SH-SY5Y (cell line): ENCODE data around the gene ZNF146.

Source experiments
- GATA2 ChIP-seq: IDR thresholded peaks from 2 replicates; pipeline ENCODE4 v1.6.1; 2011; ENCODE audit warnings: mild to moderate bottlenecking, low read depth, low read length
- GATA3 ChIP-seq: IDR thresholded peaks from 2 replicates; pipeline ENCODE4 v1.6.1; 2011; ENCODE audit warnings: low read depth, mild to moderate bottlenecking, low read length, moderate library complexity

Gene ZNF146

DNA sequence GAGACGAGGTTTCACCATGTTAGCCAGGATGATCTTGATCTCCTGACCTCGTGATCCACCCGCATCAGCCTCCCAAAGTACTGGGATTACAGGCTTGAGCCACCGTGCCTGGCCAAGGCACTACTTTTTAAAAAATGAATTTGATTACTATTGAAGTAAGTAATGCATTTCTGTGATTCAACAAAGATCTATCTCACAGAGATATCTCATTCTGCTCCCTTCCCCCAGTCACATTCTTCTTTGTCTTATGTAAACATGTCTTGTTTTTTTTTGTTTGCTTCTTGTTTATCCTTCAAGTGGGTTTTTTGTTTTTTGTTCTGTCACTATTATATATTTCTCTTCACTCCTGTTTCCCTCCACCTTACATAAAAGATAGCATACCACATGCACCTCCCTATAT is 6.6 kb downstream of the ZNF146 start:
- no peak for TF ChIP-seq GATA2
- TF ChIP-seq GATA3 = no peak

DNA sequence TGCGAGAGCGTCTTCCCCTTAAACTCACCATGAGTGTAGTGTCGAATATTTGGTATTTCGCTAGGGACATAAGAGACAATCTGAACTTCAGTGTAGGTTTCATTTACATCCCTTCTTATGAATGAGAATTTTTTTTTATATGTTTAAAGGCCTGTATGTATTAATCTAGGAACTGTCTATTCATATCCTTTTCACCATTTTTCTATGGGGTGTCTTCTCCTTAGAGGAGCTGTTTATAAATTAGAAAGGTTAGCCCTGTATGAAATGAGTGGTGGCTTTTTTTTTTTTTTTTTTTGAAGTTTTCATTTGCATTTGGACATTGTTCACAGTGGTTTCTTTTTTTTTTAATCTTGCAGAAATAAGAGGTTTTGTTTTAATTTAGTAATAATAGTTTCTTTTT is 7.6 kb downstream of the ZNF146 start:
- TF ChIP-seq GATA2 (no peak), GATA3 (no peak)

DNA sequence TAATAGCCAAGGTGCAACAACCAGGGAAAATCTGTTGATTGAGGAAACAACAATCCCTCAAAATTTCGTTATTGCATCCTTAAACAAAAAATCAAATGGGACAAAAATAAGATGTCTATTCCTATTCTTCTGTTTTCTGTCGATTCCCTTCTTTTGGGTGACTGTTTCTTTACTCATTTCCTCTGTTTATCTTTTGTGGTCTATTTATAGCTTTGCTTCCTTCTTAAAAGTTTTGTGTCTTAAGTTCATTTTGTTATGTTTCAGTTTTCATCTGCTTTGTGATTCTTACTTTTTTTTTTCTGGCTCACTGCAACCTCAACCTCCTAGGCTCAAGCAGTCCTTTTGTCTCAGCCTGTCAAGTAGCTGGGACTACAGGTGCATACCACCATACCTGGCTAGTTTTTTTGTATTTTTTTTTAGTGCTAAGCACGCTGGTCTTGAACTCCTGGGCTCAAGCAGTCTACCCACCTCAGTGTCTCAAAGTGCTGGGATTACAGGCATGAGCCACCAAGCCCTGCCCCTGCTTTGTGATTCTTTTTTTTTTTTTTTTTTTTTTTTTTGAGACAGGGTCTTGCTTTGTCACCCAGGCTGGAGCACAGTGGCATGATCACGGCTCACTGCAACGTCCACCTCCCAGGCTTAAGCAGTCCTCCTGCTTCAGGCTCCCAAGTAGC is 10.4 kb downstream of the ZNF146 start:
- TF ChIP-seq GATA2 = no peak
- no peak for TF ChIP-seq GATA3

DNA sequence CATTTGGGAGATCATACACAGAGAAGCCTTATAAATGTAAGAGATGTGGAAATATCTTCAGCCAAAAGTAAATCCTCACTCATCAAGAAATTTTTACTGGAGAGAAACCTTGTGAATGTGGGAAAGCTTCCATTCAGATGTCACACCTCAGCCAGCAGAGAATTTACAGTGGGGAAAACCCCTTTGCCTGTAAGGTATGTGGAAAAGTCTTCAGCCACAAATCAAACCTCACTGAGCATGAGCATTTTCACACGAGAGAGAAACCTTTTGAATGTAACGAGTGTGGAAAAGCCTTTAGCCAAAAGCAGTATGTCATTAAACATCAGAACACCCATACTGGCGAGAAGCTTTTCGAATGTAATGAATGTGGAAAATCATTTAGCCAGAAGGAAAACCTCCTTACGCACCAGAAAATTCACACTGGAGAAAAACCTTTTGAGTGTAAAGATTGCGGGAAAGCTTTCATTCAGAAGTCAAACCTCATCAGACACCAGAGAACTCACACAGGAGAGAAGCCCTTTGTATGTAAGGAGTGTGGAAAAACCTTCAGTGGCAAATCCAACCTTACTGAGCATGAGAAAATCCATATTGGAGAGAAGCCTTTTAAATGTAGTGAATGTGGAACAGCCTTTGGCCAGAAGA is 21.5 kb downstream of the ZNF146 start:
- no peak for TF ChIP-seq GATA2
- no peak for TF ChIP-seq GATA3

DNA sequence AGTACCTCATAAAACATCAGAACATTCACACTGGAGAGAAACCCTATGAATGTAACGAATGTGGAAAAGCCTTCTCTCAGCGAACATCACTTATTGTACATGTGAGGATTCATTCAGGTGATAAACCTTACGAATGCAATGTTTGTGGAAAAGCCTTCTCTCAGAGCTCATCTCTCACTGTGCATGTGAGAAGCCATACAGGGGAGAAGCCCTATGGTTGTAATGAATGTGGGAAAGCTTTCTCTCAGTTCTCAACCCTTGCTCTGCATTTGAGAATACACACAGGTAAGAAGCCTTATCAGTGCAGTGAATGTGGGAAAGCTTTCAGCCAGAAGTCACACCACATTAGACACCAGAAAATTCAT is 22.0 kb downstream of the ZNF146 start:
- TF ChIP-seq GATA2 (no peak), GATA3 (no peak)

DNA sequence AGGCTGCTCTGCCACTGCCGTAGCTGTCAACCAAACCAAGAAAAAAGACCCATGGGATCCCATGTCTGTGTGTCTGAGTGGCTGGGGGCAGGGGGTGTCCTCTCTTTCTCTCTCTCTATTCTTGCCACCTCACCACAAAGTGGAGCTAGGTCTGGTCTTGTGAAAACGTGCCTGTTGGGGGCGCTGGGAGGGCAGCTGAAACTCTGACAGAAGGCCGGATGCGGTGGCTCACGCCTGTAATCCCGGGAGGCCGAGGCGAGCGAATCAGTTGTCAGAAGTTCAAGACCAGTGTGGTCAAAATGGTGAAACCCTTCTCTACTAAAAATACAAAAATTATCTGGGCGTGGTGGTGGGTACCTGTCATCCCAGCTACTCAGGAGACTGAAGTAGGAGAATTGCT is 29.2 kb downstream of the ZNF146 start:
- TF ChIP-seq GATA2 = no peak
- TF ChIP-seq GATA3 = no peak

DNA sequence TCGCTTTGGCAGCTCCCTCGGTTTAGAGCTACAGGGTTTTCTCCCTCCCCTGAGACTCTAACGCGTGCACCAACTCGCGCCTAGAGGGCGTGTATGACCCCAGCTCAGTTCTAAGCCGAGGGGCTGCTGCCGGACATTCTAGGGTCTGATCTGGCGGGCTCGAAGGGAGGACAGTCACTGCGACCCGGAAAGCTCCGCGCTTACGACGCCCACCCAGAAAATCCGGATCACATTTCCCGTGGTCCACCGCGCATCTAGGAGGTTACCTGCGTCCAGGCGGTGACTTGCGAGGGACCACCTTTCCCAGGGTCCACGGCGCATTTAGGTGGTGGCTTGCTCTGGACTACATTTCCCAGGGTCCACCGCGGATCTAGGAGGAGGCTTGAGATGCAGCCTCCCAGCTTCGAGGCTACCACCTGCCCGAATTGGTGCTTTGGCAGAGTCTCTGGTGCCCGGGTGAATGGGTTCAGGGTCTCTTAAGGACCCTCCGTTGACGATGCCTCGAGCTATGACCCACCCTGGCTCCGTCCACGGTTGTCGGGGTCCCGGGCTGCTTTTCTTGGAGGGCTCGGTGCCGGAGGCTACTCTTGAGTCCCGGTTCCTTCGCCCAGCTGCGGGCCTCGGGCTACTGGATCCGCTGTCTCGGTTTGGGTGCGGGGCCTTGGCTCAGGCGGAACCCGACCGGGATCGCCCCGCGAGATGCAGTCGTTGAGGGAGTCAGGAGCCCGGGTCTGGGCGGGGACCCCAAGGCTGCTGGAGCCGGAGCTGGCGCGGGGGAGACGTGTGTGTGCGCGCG is 30.5 kb downstream of the ZNF146 start:
- TF ChIP-seq GATA2 = no peak
- no peak for TF ChIP-seq GATA3

DNA sequence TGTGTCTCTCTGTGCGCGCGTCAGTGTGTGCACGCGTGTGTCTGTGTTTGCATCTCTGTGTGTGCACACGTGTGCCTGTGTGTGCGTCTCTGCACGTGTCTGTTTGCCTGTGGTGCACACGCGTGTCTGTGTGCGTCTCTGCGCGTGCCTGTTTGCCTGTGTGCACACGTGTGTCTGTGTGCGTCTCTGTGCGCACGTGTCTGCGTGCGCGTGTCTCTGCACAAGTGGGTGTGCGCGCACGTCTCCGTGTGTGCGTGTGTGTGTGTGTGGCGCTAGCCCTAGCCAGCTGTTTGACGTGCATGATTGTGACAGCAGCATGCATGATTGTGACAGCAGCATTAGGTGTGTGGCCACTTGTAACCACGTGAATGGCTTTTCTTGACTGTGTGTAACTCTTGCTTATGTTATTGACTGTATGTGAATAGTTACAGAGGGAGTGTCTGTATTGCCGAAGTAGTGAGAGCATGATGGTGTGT is 31.1 kb downstream of the ZNF146 start:
- TF ChIP-seq GATA2 (no peak), GATA3 (no peak)

DNA sequence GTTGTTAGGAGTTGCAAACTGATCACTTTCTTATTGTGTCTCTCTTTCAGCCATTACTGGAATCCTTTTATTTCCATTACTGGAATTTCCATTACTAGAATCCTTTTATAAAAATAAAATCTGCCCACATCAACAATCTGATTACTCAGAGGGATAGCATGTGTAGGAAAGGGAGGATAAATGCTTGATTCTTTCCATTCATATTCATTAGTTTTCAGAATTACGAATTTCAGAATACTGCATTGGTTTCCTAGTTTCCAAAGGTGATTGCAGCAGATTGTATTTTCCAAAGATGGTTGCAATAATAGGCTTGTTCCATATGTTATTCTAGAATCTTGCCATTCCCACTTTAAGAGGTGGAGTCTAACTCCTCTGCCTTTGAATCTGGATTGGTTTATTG is 37.1 kb downstream of the ZNF146 start:
- TF ChIP-seq GATA3 = no peak
- no peak for TF ChIP-seq GATA2

DNA sequence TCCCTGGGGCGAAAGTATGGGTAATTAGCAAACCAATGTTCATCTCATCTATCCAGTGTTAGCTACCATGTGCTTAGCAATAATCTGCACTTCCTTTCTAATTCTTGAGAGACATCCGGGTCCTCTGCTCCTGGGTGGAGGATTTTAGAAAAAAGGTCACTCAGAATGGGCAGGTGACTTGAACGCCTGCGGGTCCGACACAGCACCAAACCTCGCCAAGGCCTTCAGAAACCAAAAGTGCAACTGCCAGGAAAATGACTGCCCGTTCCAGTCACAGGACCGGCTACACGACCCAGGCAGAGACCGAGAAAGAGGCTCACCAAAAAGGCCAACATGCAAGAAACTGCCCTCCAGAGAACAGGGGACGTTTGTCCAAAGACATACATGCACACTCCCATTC is 39.9 kb downstream of the ZNF146 start:
- TF ChIP-seq GATA2 = no peak
- no peak for TF ChIP-seq GATA3

DNA sequence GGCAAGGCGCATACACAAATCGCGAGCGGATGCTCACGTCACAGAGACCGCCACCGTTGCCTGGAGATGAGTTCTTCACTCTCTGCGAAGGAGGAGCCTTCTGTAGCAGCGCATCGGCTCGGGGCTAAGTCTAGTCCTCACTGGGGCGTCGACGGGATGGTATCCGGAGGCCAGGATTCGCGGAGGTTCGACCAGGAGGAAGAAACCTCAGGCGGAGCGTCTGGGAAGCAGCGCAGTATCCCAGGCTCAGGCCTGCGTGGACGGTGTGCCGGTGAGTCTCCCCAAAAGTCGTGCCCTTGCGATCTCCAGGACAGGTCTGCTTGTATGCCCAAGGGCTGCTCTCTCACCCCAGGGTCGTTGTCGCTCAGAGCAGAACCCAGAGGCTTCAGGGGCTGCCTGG is 40.4 kb downstream of the ZNF146 start:
- no peak for TF ChIP-seq GATA2
- TF ChIP-seq GATA3 = no peak

DNA sequence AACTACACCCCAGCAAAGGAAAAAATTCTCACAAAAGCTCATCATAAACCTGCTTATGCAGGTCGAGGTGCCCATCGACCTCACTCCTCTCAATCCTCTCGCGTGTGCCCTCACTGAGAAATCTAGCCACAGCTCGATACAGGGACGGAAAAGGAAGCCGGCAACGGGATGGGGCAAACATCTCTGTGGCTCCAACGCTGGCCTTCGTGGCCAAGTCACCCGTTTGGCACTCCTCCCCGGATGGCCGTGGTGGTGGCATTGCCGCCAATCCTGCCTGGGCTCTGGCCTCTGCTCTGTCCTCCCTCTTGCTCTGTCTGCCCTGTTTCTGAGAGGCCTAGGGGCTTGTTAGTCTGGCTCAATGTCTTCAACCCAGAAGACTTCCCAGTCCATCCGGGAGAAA is 41.2 kb downstream of the ZNF146 start:
- no peak for TF ChIP-seq GATA2
- TF ChIP-seq GATA3 = no peak

DNA sequence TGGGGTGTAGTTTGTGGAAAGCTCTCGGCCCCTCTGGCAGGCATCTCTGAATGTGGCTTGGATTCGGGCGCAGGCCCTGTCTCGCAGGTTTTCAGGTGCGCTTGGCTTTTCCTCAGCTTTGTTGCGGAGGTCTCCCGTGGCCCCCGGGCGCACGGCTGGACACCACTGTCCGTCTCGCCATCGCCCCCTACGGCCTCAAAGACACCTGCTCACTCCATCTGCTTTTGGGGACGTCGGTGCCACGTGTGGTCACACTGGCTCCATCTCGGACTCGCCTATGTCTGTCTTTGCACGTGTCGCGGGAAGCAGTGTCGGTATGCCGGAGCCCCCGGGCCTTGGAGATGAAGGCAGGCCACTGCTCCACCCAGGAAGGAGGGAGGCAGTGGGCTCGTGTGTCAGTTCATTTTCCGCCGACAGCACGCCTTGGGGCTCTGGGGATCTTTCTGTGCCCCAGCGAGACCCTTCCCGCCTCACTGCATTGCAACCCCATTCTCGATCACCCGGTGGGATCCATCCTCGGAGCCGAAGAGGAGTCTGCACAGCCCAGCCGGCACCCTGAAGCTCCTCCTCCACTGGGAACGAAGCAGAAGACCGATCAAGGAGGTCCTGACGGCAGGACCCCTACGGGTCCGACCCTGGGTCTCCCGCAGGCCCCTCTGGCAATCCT is 42.1 kb downstream of the ZNF146 start:
- TF ChIP-seq GATA3 (no peak), GATA2 (no peak)

DNA sequence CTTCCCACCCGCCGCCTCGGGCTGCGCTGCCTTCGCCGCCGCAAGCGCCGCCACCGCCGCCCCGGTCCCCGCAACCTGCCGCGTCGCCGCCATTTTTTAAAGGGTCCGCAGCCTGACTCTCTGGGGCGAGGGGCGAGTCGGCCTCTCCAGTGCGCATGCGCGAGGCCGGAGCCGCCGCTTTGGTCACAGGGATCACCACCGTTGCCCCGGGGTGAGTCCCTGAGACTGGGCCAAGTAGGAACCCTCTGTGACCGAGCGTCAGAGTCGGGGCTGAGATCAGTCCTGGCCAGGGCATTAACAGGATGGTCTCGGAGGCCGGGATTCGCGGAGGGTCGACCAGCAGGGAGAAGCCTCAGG is 42.6 kb downstream of the ZNF146 start:
- TF ChIP-seq GATA3 (no peak), GATA2 (no peak)
